ENCODE results near the gene PON3. TPM values are rescaled to one million over a fixed set of nuclear protein-coding genes. Genes with fewer than 3 reads are reported as not detected.

Gene PON3
- total and polyA plus RNA-seq, 2 experiments from 2014 or later = 1.4 to 1.6 TPM

- TF ChIP-seq ZNF462 (CRISPR knock-in tag; IDR thresholded peaks at IDR 0.05) (no peak), EZH2 (IDR thresholded peaks at IDR 0.05; ENCODE audit: low read depth, unreplicated experiment) (no peak), CREB1 (CRISPR knock-in tag; IDR thresholded peaks at IDR 0.05; ENCODE audit: low read depth) (no peak), ZNF114 (CRISPR knock-in tag; IDR thresholded peaks at IDR 0.05) (no peak), POLR2AphosphoS5 (IDR thresholded peaks at IDR 0.05; ENCODE audit: low read depth) (no peak)
These were observed 72.6 kb downstream of the PON3 start (continued) for GRCh38 chr7:95323410-95324129.

- Histone ChIP-seq H3K4me3 (no peak overlapping the region), H3K36me3 (ENCODE audit: insufficient read depth) (no peaks in the 10 kb centered on the region), H3K79me2 (replicated peaks; ENCODE audit: insufficient read depth) (no peaks in the 10 kb centered on the region), H4K20me1 (replicated peaks; ENCODE audit: insufficient read depth) (no peaks in the 10 kb centered on the region), H3F3A (replicated peaks; ENCODE audit: low read depth) (no peaks in the 10 kb centered on the region), H3K4me2 (no peak overlapping the region), H3K4me1 (ENCODE audit: insufficient read depth) (no peaks in the 10 kb centered on the region; the same call in 1 of the 2 replicates), H3K9me2 (ENCODE audit: insufficient read depth) (0 out of 2 replicates have a peak, but pooled peaks cover 4% of the 10 kb centered on the region), H2AFZ (no peak overlapping the region), H3K27me3 (ENCODE audit: insufficient read depth) (peaks cover 9% of the 10 kb centered on the region; the same call in 1 of the 2 replicates), H3K27ac (ENCODE audit: low read depth) (no peak overlapping the region)
- no peak for DNase-seq (ENCODE audit: low spot score)
- H3K27ac Mint-ChIP-seq = no peak overlapping the region
- no peak overlapping the region for H3K4me3 Mint-ChIP-seq
- no peaks in the 10 kb centered on the region for H3K36me3 Mint-ChIP-seq (ENCODE audit: low read depth)
- H3K27me3 Mint-ChIP-seq (ENCODE audit: insufficient read depth, low read depth, poor library complexity) = peaks cover 3% of the 10 kb centered on the region
- peaks cover 2% of the 10 kb centered on the region for H3K4me1 Mint-ChIP-seq
- no peak for ATAC-seq
- H3K9me3 Mint-ChIP-seq = no peaks in the 10 kb centered on the region; the same call in 2 of the 3 replicates
- TF ChIP-seq CTCF (conservative IDR thresholded peaks at IDR 0.05; ENCODE audit: low read depth in 2 of 2) = no peak
- no peak for TF ChIP-seq EZH2 (IDR thresholded peaks at IDR 0.05; ENCODE audit: low read depth, unreplicated experiment)
- TF ChIP-seq ZNF114 (CRISPR knock-in tag; IDR thresholded peaks at IDR 0.05) = no peak
- TF ChIP-seq EZH2phosphoT487 (IDR thresholded peaks at IDR 0.05; ENCODE audit: unreplicated experiment) = no peak
- TF ChIP-seq POLR2AphosphoS5 (IDR thresholded peaks at IDR 0.05; ENCODE audit: low read depth) = no peak
- TF ChIP-seq JUNB (IDR thresholded peaks at IDR 0.05; ENCODE audit: unreplicated experiment) = no peak
These were observed 73.3 kb downstream of the PON3 start for GRCh38 chr7:95322854-95323253.
